K562 (cell line): Measurements from ENCODE around the gene HEXD.

ENCODE experiments used
- EP400 ChIP-seq: fragments of 450-650 bp; IDR thresholded peaks from 2 replicates; pipeline ENCODE4 v1.6.1; 2017; ENCODE audit warnings: antibody characterized with exemption, mild to moderate bottlenecking, moderate library complexity
- NR1H2 ChIP-seq: sonication (generic); formaldehyde crosslinking; IDR thresholded peaks from 2 replicates; pipeline ENCODE4 v1.4.0; 2020; ENCODE audit warnings: mild to moderate bottlenecking, missing genetic modification reagents
- POLR2A ChIP-seq: fragments of 450-650 bp; conservative IDR thresholded peaks from 2 replicates; pipeline ENCODE4 v1.6.1; 2016
- PRPF4 ChIP-seq: fragments of 200-400 bp; formaldehyde crosslinking; IDR thresholded peaks from one replicate; pipeline ENCODE4 v1.6.1; 2017; ENCODE audit warnings: low read length, low read depth, mild to moderate bottlenecking; ENCODE audit not compliant: insufficient read depth, poor library complexity, severe bottlenecking
- SMARCA4 ChIP-seq: fragments of 450-650 bp; IDR thresholded peaks from 2 replicates; pipeline ENCODE4 v1.6.1; 2016
- SRF ChIP-seq, 2 experiments: fragments of 250-450, 450-650 bp in 1 of 2; sonication (Bioruptor Pico) in 1 of 2; sonication (generic) in 1 of 2; formaldehyde crosslinking; IDR thresholded peaks; 2 replicates each; pipeline versions ENCODE4 v1.5.0 to v1.5.1; 2020 to 2022; ENCODE audit warnings: mild to moderate bottlenecking in 1 of 2, missing genetic modification reagents in 1 of 2
- TFE3 ChIP-seq: fragments of 450-650 bp; formaldehyde crosslinking; IDR thresholded peaks from 2 replicates; pipeline ENCODE4 v1.4.0; 2020; ENCODE audit warnings: mild to moderate bottlenecking, mixed read lengths
- ZNF274 ChIP-seq: IDR thresholded peaks from 2 replicates; pipeline ENCODE4 v1.6.1; 2011; ENCODE audit warnings: low read depth, mild to moderate bottlenecking, low read length, moderate library complexity, borderline replicate concordance
- ZNF280B ChIP-seq: fragments of 250-450 bp; sonication (Bioruptor Pico); IDR thresholded peaks from 2 replicates; pipeline ENCODE4 v1.5.1; 2021; ENCODE audit warnings: mild to moderate bottlenecking
- TF ChIP-seq, protein P1 (sequence below): sonication (generic); formaldehyde crosslinking; IDR thresholded peaks from 2 replicates; pipeline ENCODE4 v1.8.1; 2023; ENCODE audit warnings: mild to moderate bottlenecking, missing genetic modification reagents
- TF ChIP-seq, protein P2 (sequence below), 3 experiments: IDR thresholded peaks in 2 of 3; conservative IDR thresholded peaks in 1 of 3; 2 replicates each; pipeline ENCODE4 v1.5.1; 2011 to 2012; ENCODE audit warnings: low read length in 3 of 3, mild to moderate bottlenecking in 3 of 3, control low read depth in 2 of 3, improper control_type of control experiment in 1 of 3, inconsistent platforms in 1 of 3, low read depth in 1 of 3, mixed read lengths in 1 of 3, moderate library complexity in 1 of 3; ENCODE audit not compliant: insufficient read depth in 2 of 3

- TF ChIP-seq SRF (CRISPR knock-in tag; IDR thresholded peaks at IDR 0.05) (no peak), SMARCA4 (no peak), EP400 (no peak), TFE3 (CRISPR knock-in tag) (no peak), NR1H2 (CRISPR knock-in tag) (no peak), POLR2A (no peak), ZNF274 (no peak), PRPF4 (no peak), ZNF280B (no peak)
- TF ChIP-seq, protein P1, sequence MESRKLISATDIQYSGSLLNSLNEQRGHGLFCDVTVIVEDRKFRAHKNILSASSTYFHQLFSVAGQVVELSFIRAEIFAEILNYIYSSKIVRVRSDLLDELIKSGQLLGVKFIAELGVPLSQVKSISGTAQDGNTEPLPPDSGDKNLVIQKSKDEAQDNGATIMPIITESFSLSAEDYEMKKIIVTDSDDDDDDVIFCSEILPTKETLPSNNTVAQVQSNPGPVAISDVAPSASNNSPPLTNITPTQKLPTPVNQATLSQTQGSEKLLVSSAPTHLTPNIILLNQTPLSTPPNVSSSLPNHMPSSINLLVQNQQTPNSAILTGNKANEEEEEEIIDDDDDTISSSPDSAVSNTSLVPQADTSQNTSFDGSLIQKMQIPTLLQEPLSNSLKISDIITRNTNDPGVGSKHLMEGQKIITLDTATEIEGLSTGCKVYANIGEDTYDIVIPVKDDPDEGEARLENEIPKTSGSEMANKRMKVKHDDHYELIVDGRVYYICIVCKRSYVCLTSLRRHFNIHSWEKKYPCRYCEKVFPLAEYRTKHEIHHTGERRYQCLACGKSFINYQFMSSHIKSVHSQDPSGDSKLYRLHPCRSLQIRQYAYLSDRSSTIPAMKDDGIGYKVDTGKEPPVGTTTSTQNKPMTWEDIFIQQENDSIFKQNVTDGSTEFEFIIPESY = 0 out of 2 replicates have a peak, but pooled peaks have one; percentile 23
- TF ChIP-seq, protein P2, sequence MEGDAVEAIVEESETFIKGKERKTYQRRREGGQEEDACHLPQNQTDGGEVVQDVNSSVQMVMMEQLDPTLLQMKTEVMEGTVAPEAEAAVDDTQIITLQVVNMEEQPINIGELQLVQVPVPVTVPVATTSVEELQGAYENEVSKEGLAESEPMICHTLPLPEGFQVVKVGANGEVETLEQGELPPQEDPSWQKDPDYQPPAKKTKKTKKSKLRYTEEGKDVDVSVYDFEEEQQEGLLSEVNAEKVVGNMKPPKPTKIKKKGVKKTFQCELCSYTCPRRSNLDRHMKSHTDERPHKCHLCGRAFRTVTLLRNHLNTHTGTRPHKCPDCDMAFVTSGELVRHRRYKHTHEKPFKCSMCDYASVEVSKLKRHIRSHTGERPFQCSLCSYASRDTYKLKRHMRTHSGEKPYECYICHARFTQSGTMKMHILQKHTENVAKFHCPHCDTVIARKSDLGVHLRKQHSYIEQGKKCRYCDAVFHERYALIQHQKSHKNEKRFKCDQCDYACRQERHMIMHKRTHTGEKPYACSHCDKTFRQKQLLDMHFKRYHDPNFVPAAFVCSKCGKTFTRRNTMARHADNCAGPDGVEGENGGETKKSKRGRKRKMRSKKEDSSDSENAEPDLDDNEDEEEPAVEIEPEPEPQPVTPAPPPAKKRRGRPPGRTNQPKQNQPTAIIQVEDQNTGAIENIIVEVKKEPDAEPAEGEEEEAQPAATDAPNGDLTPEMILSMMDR (IDR thresholded peaks at IDR 0.05 in 2 of 3, conservative IDR thresholded peaks at IDR 0.05 in 1 of 3; ENCODE audit: insufficient read depth in 2 of 3, low read depth in 1 of 3, low read length in 3 of 3) = no peak
Measured at GRCh38 chr17:82374626-82375331, 43.4 kb upstream of the HEXD start.
